Stimulated activated naive B cell treated with anti-CD40 and anti-IgM and Interleukin-4, amounts not matched to agents 10 μg/mL and 1 μg/mL and 100 μg/mL, for 72 hours (primary cell): ENCODE measurements around the gene ZGRF1.
"Not testable (repeated sequence)": the region's sequence is repeated elsewhere in the genome, so short reads cannot be mapped to it uniquely, and the experiment has no call there.

ENCODE experiments used
- ATAC-seq, 2 donors: fragments of 150-1000 bp; cut with Tn5 transposase; replicated peaks; 2 replicates each; pipeline ENCODE4 v1.10.0; 2021; ENCODE audit warnings: moderate library complexity in 1 of 2
- DNase-seq: peaks from one replicate; pipeline ENCODE4 v3.0.0; 2021
- H3K27ac Mint-ChIP-seq: one replicate; pipeline ENCODE4 v1.8.0; 2022; ENCODE audit warnings: mild to moderate bottlenecking, mixed read lengths
- H3K27me3 Mint-ChIP-seq, 2 donors: one replicate each; pipeline ENCODE4 v1.8.0; 2022; ENCODE audit warnings: mixed read lengths in 2 of 2
- H3K36me3 Mint-ChIP-seq, 2 donors: one replicate each; pipeline ENCODE4 v1.8.0; 2022; ENCODE audit warnings: mixed read lengths in 2 of 2, mild to moderate bottlenecking in 1 of 2
- H3K4me1 Mint-ChIP-seq, 2 donors: one replicate each; pipeline ENCODE4 v1.8.0; 2022; ENCODE audit warnings: mixed read lengths in 2 of 2, mild to moderate bottlenecking in 1 of 2
- H3K4me3 Mint-ChIP-seq, 2 donors: one replicate each; pipeline ENCODE4 v1.8.0; 2022; ENCODE audit warnings: mild to moderate bottlenecking in 2 of 2, mixed read lengths in 2 of 2, moderate library complexity in 1 of 2
- H3K9me3 Mint-ChIP-seq, 2 donors: one replicate each; pipeline ENCODE4 v1.8.0; 2022; ENCODE audit warnings: mixed read lengths in 2 of 2, mild to moderate bottlenecking in 1 of 2

The ZGRF1 gene

GRCh38 chr4:112593438-112594133 is 43.1 kb downstream of the ZGRF1 start:
- no peaks in the 10 kb centered on the region for H3K27me3 Mint-ChIP-seq
- H3K9me3 Mint-ChIP-seq, result peaks cover 10 to 11% of the 10 kb centered on the region in 2 donors
- H3K4me1 Mint-ChIP-seq, result peaks cover 0 to 10% of the 10 kb centered on the region in 2 donors
- no peak overlapping the region for H3K4me3 Mint-ChIP-seq
- H3K36me3 Mint-ChIP-seq, result peaks cover 8 to 26% of the 10 kb centered on the region in 2 donors
- no peak for DNase-seq
- ATAC-seq, result peak; percentile 45 to 76
- H3K27ac Mint-ChIP-seq, result no peak overlapping the region

GRCh38 chr4:112592717-112593116 is 44.0 kb downstream of the ZGRF1 start:
- Mint-ChIP-seq H3K27ac (no peak overlapping the region), H3K4me1 (peaks cover 0 to 10% of the 10 kb centered on the region in 2 donors)
- no peak for ATAC-seq

GRCh38 chr4:112591593-112591992 is 45.1 kb downstream of the ZGRF1 start:
- Mint-ChIP-seq H3K27ac (no peak overlapping the region), H3K4me3 (no peak overlapping the region), H3K36me3 (peaks cover 8 to 22% of the 10 kb centered on the region in 2 donors), H3K27me3 (no peaks in the 10 kb centered on the region), H3K9me3 (peaks cover 10 to 11% of the 10 kb centered on the region in 2 donors), H3K4me1 (peaks cover 0 to 10% of the 10 kb centered on the region in 2 donors)
- DNase-seq (no peak), ATAC-seq (no peak)

More at GRCh38 chr4:112592717-112593116, 44.0 kb downstream of the ZGRF1 start:
- Mint-ChIP-seq H3K9me3 (peaks cover 10 to 11% of the 10 kb centered on the region in 2 donors), H3K4me3 (no peak overlapping the region), H3K27me3 (no peaks in the 10 kb centered on the region), H3K36me3 (peaks cover 8 to 23% of the 10 kb centered on the region in 2 donors)
- no peak for DNase-seq

GRCh38 chr4:112589206-112589605 is 47.5 kb downstream of the ZGRF1 start:
- no peak overlapping the region for H3K4me3 Mint-ChIP-seq

GRCh38 chr4:112585977-112586736 is 50.6 kb downstream of the ZGRF1 start:
- Mint-ChIP-seq H3K9me3 (no peaks in the 10 kb centered on the region), H3K27me3 (no peaks in the 10 kb centered on the region), H3K36me3 (peaks cover 9 to 18% of the 10 kb centered on the region in 2 donors), H3K4me1 (no peaks in the 10 kb centered on the region), H3K27ac (no peak overlapping the region), H3K4me3 (no peak overlapping the region)
- no peak for DNase-seq
- no peak for ATAC-seq

More at GRCh38 chr4:112589206-112589605, 47.5 kb downstream of the ZGRF1 start:
- Mint-ChIP-seq H3K36me3 (peaks cover 8 to 22% of the 10 kb centered on the region in 2 donors), H3K27me3 (no peaks in the 10 kb centered on the region), H3K4me1 (peaks cover 0 to 10% of the 10 kb centered on the region in 2 donors), H3K27ac (no peak overlapping the region), H3K9me3 (peaks cover 10 to 11% of the 10 kb centered on the region in 2 donors)
- DNase-seq (no peak), ATAC-seq (no peak)

GRCh38 chr4:112567536-112567935 is 69.2 kb downstream of the ZGRF1 start:
- Mint-ChIP-seq H3K4me3 (no peak overlapping the region), H3K4me1 (peaks cover 0 to 1% of the 10 kb centered on the region in 2 donors), H3K36me3 (peaks cover 16 to 23% of the 10 kb centered on the region in 2 donors), H3K27me3 (no peaks in the 10 kb centered on the region), H3K27ac (no peak overlapping the region), H3K9me3 (no peaks in the 10 kb centered on the region)
- no peak for ATAC-seq
- no peak for DNase-seq

GRCh38 chr4:112564706-112565270 is 71.9 kb downstream of the ZGRF1 start:
- Mint-ChIP-seq H3K4me1 (peaks cover 6 to 11% of the 10 kb centered on the region in 2 donors), H3K27ac (no peak overlapping the region), H3K9me3 (peaks cover 0 to 2% of the 10 kb centered on the region in 2 donors), H3K27me3 (no peaks in the 10 kb centered on the region), H3K4me3 (no peak overlapping the region), H3K36me3 (peaks cover 17 to 19% of the 10 kb centered on the region in 2 donors)
- ATAC-seq, result no peak
- no peak for DNase-seq

- H3K36me3 Mint-ChIP-seq, result peaks cover 18 to 20% of the 10 kb centered on the region in 2 donors
- H3K9me3 Mint-ChIP-seq, result peaks cover 0 to 5% of the 10 kb centered on the region in 2 donors
- H3K4me1 Mint-ChIP-seq, result peaks cover 8 to 15% of the 10 kb centered on the region in 2 donors
- H3K27me3 Mint-ChIP-seq, result no peaks in the 10 kb centered on the region
- ATAC-seq (no peak), DNase-seq (no peak)
- H3K4me3 Mint-ChIP-seq, result no peak overlapping the region
- no peak overlapping the region for H3K27ac Mint-ChIP-seq
Observed at GRCh38 chr4:112563431-112564200, 73.1 kb downstream of the ZGRF1 start.

GRCh38 chr4:112562254-112562879 is 74.3 kb downstream of the ZGRF1 start:
- DNase-seq (no peak), ATAC-seq (no peak)
- peaks cover 0 to 5% of the 10 kb centered on the region in 2 donors for H3K9me3 Mint-ChIP-seq
- H3K27me3 Mint-ChIP-seq, result no peaks in the 10 kb centered on the region
- no peak overlapping the region for H3K27ac Mint-ChIP-seq
- peaks cover 10 to 24% of the 10 kb centered on the region in 2 donors for H3K36me3 Mint-ChIP-seq
- peaks cover 8 to 15% of the 10 kb centered on the region in 2 donors for H3K4me1 Mint-ChIP-seq
- H3K4me3 Mint-ChIP-seq, result no peak overlapping the region

GRCh38 chr4:112560084-112560483 is 76.6 kb downstream of the ZGRF1 start:
- Mint-ChIP-seq H3K9me3 (peaks cover 0 to 5% of the 10 kb centered on the region in 2 donors), H3K4me1 (peaks cover 8 to 15% of the 10 kb centered on the region in 2 donors), H3K27ac (no peak overlapping the region), H3K36me3 (peaks cover 6 to 17% of the 10 kb centered on the region in 2 donors), H3K27me3 (no peaks in the 10 kb centered on the region), H3K4me3 (no peak overlapping the region)
- DNase-seq (no peak), ATAC-seq (peak; percentile 53 to 67)

GRCh38 chr4:112559053-112559452 is 77.7 kb downstream of the ZGRF1 start:
- DNase-seq (no peak), ATAC-seq (no peak)
- H3K36me3 Mint-ChIP-seq, result peaks cover 6 to 17% of the 10 kb centered on the region in 2 donors
- H3K9me3 Mint-ChIP-seq, result peaks cover 0 to 5% of the 10 kb centered on the region in 2 donors
- no peak overlapping the region for H3K4me3 Mint-ChIP-seq
- H3K27ac Mint-ChIP-seq, result no peak overlapping the region
- H3K27me3 Mint-ChIP-seq, result no peaks in the 10 kb centered on the region
- peaks cover 8 to 15% of the 10 kb centered on the region in 2 donors for H3K4me1 Mint-ChIP-seq

GRCh38 chr4:112557676-112558411 is 78.9 kb downstream of the ZGRF1 start:
- Mint-ChIP-seq H3K4me3 (no peak overlapping the region), H3K27me3 (no peaks in the 10 kb centered on the region), H3K9me3 (peaks cover 0 to 5% of the 10 kb centered on the region in 2 donors), H3K4me1 (peaks cover 7 to 15% of the 10 kb centered on the region in 2 donors), H3K36me3 (peaks cover 8 to 14% of the 10 kb centered on the region in 2 donors), H3K27ac (no peak overlapping the region)
- ATAC-seq (no peak), DNase-seq (no peak)

GRCh38 chr4:112554271-112554670 is 82.4 kb downstream of the ZGRF1 start:
- H3K9me3 Mint-ChIP-seq, H3K27ac Mint-ChIP-seq, DNase-seq, H3K4me1 Mint-ChIP-seq, H3K36me3 Mint-ChIP-seq, ATAC-seq, H3K4me3 Mint-ChIP-seq, H3K27me3 Mint-ChIP-seq: not testable (repeated sequence)
